ENCODE data around the gene PTH1R. TPM values are rescaled to one million over a fixed set of nuclear protein-coding genes. Genes with fewer than 3 reads are reported as not detected.
A peak's percentile ranks its signal among the peaks of the same experiment; 100 is the strongest.

The PTH1R gene
- 25.5 TPM for total RNA-seq (ENCODE audit: insufficient read depth, low replicate concordance)

- DNase-seq (ENCODE audit: low spot score): no peak
Observed at GRCh38 chr3:46877406-46878125, at the start of gene PTH1R. Gene PTH1R, plus strand, starts transcription at chr3:46877721. Its CDS starts 5,839 bp downstream, at chr3:46883560.

- DNase-seq (ENCODE audit: low spot score): no peak
Observed at GRCh38 chr3:46829699-46830208, 47.8 kb upstream of the PTH1R start.

- no peak for DNase-seq (ENCODE audit: low spot score)
Observed at GRCh38 chr3:46830801-46831200, 46.7 kb upstream of the PTH1R start.

GRCh38 chr3:46831316-46831715, 46.2 kb upstream of the PTH1R start:
- no peak for DNase-seq (ENCODE audit: low spot score)

GRCh38 chr3:46831841-46832240, 45.7 kb upstream of the PTH1R start:
- no peak for DNase-seq (ENCODE audit: low spot score)

- DNase-seq (ENCODE audit: low spot score): no peak
Observed at GRCh38 chr3:46833346-46834300, 43.9 kb upstream of the PTH1R start.

GRCh38 chr3:46835054-46835453, 42.5 kb upstream of the PTH1R start:
- DNase-seq (ENCODE audit: low spot score): no peak

GRCh38 chr3:46835491-46835890, 42.0 kb upstream of the PTH1R start:
- no peak for DNase-seq (ENCODE audit: low spot score)

GRCh38 chr3:46838301-46838700, 39.2 kb upstream of the PTH1R start:
- DNase-seq (ENCODE audit: low spot score): no peak

- no peak for DNase-seq (ENCODE audit: low spot score)
Observed at GRCh38 chr3:46840491-46840890, 37.0 kb upstream of the PTH1R start.

GRCh38 chr3:46843508-46843907, 34.0 kb upstream of the PTH1R start:
- DNase-seq (ENCODE audit: low spot score): no peak

- no peak for DNase-seq (ENCODE audit: low spot score)
Observed at GRCh38 chr3:46844397-46844796, 33.1 kb upstream of the PTH1R start.

GRCh38 chr3:46844881-46845312, 32.6 kb upstream of the PTH1R start:
- no peak for DNase-seq (ENCODE audit: low spot score)

GRCh38 chr3:46845397-46845859, 32.1 kb upstream of the PTH1R start:
- DNase-seq (ENCODE audit: low spot score): peak; percentile 80

GRCh38 chr3:46845860-46846623, 31.5 kb upstream of the PTH1R start:
- DNase-seq (ENCODE audit: low spot score): peak; percentile 93

GRCh38 chr3:46846624-46847542, 30.6 kb upstream of the PTH1R start:
- no peak for DNase-seq (ENCODE audit: low spot score)

GRCh38 chr3:46847744-46848143, 29.8 kb upstream of the PTH1R start:
- DNase-seq (ENCODE audit: low spot score): no peak

GRCh38 chr3:46848271-46849044, 29.1 kb upstream of the PTH1R start:
- DNase-seq (ENCODE audit: low spot score): peak; percentile 53

- no peak for DNase-seq (ENCODE audit: low spot score)
Observed at GRCh38 chr3:46849045-46849631, 28.4 kb upstream of the PTH1R start.
